ENCODE data around the gene HIGD1B.

The HIGD1B gene

GRCh38 chr17:44826123-44826790 is 21.4 kb upstream of the HIGD1B start:
- Histone ChIP-seq H3K27ac (no peak overlapping the region), H3K36me3 (no peaks in the 10 kb centered on the region), H3K9me3 (no peaks in the 10 kb centered on the region), H3K27me3 (peaks cover 0 to 6% of the 10 kb centered on the region in 2 donors), H3K4me1 (peaks cover 0 to 42% (median 12%) of the 10 kb centered on the region in 4 donors), H3K4me3 (no peak overlapping the region)
- intact Hi-C loops (cut with DNase I; ENCODE audit: low total_unique reads), result no loop called here
- DNase-seq, result no peak
- no peak for TF ChIP-seq CTCF (IDR thresholded peaks at IDR 0.05)

GRCh38 chr17:44827863-44828262 is 19.8 kb upstream of the HIGD1B start:
- peaks cover 0 to 6% of the 10 kb centered on the region in 2 donors for H3K27me3 ChIP-seq
- no peaks in the 10 kb centered on the region for H3K9me3 ChIP-seq
- peaks cover 0 to 34% (median 10%) of the 10 kb centered on the region in 4 donors for H3K4me1 ChIP-seq
- no peak for DNase-seq
- no peak overlapping the region for H3K4me3 ChIP-seq
- no peak overlapping the region for H3K27ac ChIP-seq
- intact Hi-C loops (cut with DNase I; ENCODE audit: low total_unique reads), result no loop called here
- no peaks in the 10 kb centered on the region for H3K36me3 ChIP-seq
- TF ChIP-seq CTCF (IDR thresholded peaks at IDR 0.05), result no peak

- peak in 1 of 2 donors; percentile 66 for DNase-seq
- intact Hi-C loops (cut with DNase I; ENCODE audit: low total_unique reads), result no loop called here
- Histone ChIP-seq H3K4me3 (peak overlapping the region; percentile 71 to 82), H3K4me1 (peaks cover 0 to 29% (median 10%) of the 10 kb centered on the region in 4 donors), H3K9me3 (no peaks in the 10 kb centered on the region), H3K27ac (peak overlapping the region; percentile 89 to 92), H3K36me3 (no peaks in the 10 kb centered on the region), H3K27me3 (peaks cover 0 to 6% of the 10 kb centered on the region in 2 donors)
- TF ChIP-seq CTCF (IDR thresholded peaks at IDR 0.05), result no peak
Observed at GRCh38 chr17:44828919-44829522, 18.7 kb upstream of the HIGD1B start.

- no peak for TF ChIP-seq CTCF (IDR thresholded peaks at IDR 0.05)
- Histone ChIP-seq H3K27ac (peak within 1 kb of the TSS; percentile 89 to 92), H3K27me3 (peaks cover 0 to 6% of the 10 kb centered on the region in 2 donors), H3K4me3 (peak within 1 kb of the TSS; percentile 71 to 82), H3K36me3 (no peaks in the 10 kb centered on the region), H3K9me3 (no peaks in the 10 kb centered on the region), H3K4me1 (peaks cover 0 to 29% (median 10%) of the 10 kb centered on the region in 4 donors)
- intact Hi-C loops (cut with DNase I; ENCODE audit: low total_unique reads), result no loop called here
- peak in 1 of 2 donors; percentile 70 for DNase-seq
Observed at GRCh38 chr17:44829523-44830358, 17.9 kb upstream of the HIGD1B start, which contains the start of gene GJC1. TSS of gene GJC1 (minus strand) at chr17:44830287. CDS start at chr17:44805817, 24,470 bp downstream.

- intact Hi-C loops (cut with DNase I; ENCODE audit: low total_unique reads), result no loop called here
- no peak for TF ChIP-seq CTCF (IDR thresholded peaks at IDR 0.05)
- peak in 1 of 2 donors; percentile 68 for DNase-seq
- peaks cover 0 to 6% of the 10 kb centered on the region in 2 donors for H3K27me3 ChIP-seq
- H3K27ac ChIP-seq, result peak overlapping the region; percentile 89 to 92
- H3K9me3 ChIP-seq, result no peaks in the 10 kb centered on the region
- H3K36me3 ChIP-seq, result no peaks in the 10 kb centered on the region
- peak overlapping the region; percentile 71 to 82 for H3K4me3 ChIP-seq
- H3K4me1 ChIP-seq, result peaks cover 0 to 29% (median 10%) of the 10 kb centered on the region in 4 donors
Observed at GRCh38 chr17:44830359-44831288, 17.1 kb upstream of the HIGD1B start.

Measured in tibial artery (tissue), 4 donors.